OCI-LY7 (cell line): ENCODE results near the gene ZNF212. TPM values are rescaled to one million over a fixed set of nuclear protein-coding genes. Genes with fewer than 3 reads are reported as not detected.

Source experiments
- BruUV-seq: library from RNA; stranded (reverse); fragments of 400-500 nt; replicated peaks from 2 replicates; lab custom pipeline; 2021; lab: Mats Ljungman, UMichigan
- CTCF ChIA-PET: fragments of 300-600 bp; sonication (Branson Sonifier 250); formaldehyde crosslinking; loops from one replicate; lab custom pipeline; 2022; ENCODE audit warnings: antibody characterized with exemption; ENCODE audit not compliant: unreplicated experiment; lab: Charles Lee
- POLR2A ChIA-PET: fragments of 300-600 bp; sonication (Branson Sonifier 250); formaldehyde crosslinking; loops from one replicate; lab custom pipeline; 2022; ENCODE audit warnings: antibody characterized with exemption; lab: Charles Lee
- DNase-seq: peaks from one replicate; pipeline ENCODE4 v3.0.0-alpha.2; 2015; ENCODE audit warnings: low spot score
- H2AFZ ChIP-seq: fragments of 200-600 bp; sonication (generic), shearing (Covaris generic); 2 replicates; pipeline ENCODE4 v1.6.1; 2014; ENCODE audit warnings: mild to moderate bottlenecking, antibody characterized with exemption, low read length, moderate library complexity
- H3K27ac ChIP-seq: fragments of 200-600 bp; sonication (generic); 2 replicates; pipeline ENCODE4 v1.5.1; 2014; ENCODE audit warnings: mixed run types, low read depth, mild to moderate bottlenecking, moderate library complexity, low read length, inconsistent platforms; ENCODE audit not compliant: poor library complexity, severe bottlenecking
- H3K36me3 ChIP-seq: fragments of 200-600 bp; sonication (generic); 2 replicates; pipeline ENCODE4 v1.6.1; 2014; ENCODE audit warnings: mild to moderate bottlenecking, antibody characterized with exemption, low read length, moderate library complexity, mixed read lengths; ENCODE audit not compliant: insufficient read depth
- H3K4me1 ChIP-seq: fragments of 200-600 bp; sonication (generic); 2 replicates; pipeline ENCODE4 v1.5.1; 2014; ENCODE audit warnings: mild to moderate bottlenecking, low read length; ENCODE audit not compliant: insufficient read depth, poor library complexity, severe bottlenecking
- H3K4me2 ChIP-seq: fragments of 200-600 bp; sonication (generic); 2 replicates; pipeline ENCODE4 v1.6.1; 2014; ENCODE audit warnings: mild to moderate bottlenecking, low read length
- H3K4me3 ChIP-seq: fragments of 200-600 bp; sonication (generic); 2 replicates; pipeline ENCODE4 v1.5.1; 2014; ENCODE audit warnings: mild to moderate bottlenecking, low read depth, low read length; ENCODE audit not compliant: poor library complexity, severe bottlenecking
- H3K79me2 ChIP-seq: fragments of 200-600 bp; sonication (generic); 2 replicates; pipeline ENCODE4 v1.6.1; 2016; ENCODE audit warnings: low read depth, mild to moderate bottlenecking, low read length, moderate library complexity, mixed read lengths; ENCODE audit not compliant: insufficient read depth
- H3K9me2 ChIP-seq: fragments of 200-600 bp; sonication (generic); 2 replicates; pipeline ENCODE4 v1.6.1; 2016; ENCODE audit warnings: mild to moderate bottlenecking, low read length, mixed read lengths; ENCODE audit not compliant: insufficient read depth
- H3K9me3 ChIP-seq: fragments of 200-600 bp; sonication (generic); 2 replicates; pipeline ENCODE4 v1.6.1; 2014; ENCODE audit warnings: mild to moderate bottlenecking, mixed run types, low read length, mixed read lengths
- H4K20me1 ChIP-seq: fragments of 200-600 bp; sonication (generic); 2 replicates; pipeline ENCODE4 v1.6.1; 2014; ENCODE audit warnings: mild to moderate bottlenecking, antibody characterized with exemption, low read length, moderate library complexity, mixed read lengths; ENCODE audit not compliant: insufficient read depth
- EZH2phosphoT487 ChIP-seq: fragments of 200-600 bp; sonication (generic); IDR thresholded peaks from 2 replicates; pipeline ENCODE4 v1.6.1; 2018; ENCODE audit warnings: low read depth, borderline replicate concordance, mild to moderate bottlenecking, mixed run types, antibody characterized with exemption, low read length, moderate library complexity, mixed read lengths
- intact Hi-C: fragments of 100-400 bp; cut with micrococcal nuclease; formaldehyde crosslinking; loops from one replicate; pipeline ENCODE4 v1.10.0; 2022; ENCODE audit not compliant: unreplicated experiment
- total RNA-seq, 2 experiments: library from RNA; depleted of rRNA in 1 of 2; stranded (reverse); fragments of >200 nt in 1 of 2; shearing (Covaris generic) in 1 of 2; gene quantifications; 2 replicates each; pipeline ENCODE4 v1.2.3, GENCODE V29; 2014 to 2022
- TF ChIP-seq, protein P1 (sequence below): fragments of 200-600 bp; sonication (generic); conservative IDR thresholded peaks from 2 replicates; pipeline ENCODE4 v1.5.1; 2014; ENCODE audit warnings: mild to moderate bottlenecking, antibody characterized with exemption, low read length, moderate library complexity, mixed read lengths

The ZNF212 gene
- total RNA-seq, 2 experiments from 2014 or later, result 11.6 to 12.7 TPM

DNA sequence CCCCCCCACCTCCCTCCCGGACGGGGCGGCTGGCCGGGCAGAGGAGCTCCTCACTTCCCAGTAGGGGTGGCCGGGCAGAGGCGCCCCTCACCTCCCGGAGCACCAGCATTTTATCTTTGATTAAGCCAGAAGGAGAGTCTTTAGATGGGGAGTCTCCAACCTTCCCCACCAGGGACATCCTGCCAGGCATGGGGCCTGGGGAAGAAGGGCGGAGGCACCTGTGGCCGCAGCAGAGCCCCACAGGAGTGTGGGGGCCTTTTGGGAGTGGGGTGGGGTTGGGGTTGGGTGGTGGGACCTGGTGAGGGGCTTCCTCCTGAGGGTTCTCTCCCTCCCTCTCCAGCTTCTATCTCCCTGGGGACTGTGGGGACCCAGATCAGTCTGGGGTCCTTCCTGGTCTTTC is 40.7 kb downstream of the ZNF212 start:
- H3K9me2 ChIP-seq, result no peaks in the 10 kb centered on the region
- H2AFZ ChIP-seq, result no peak overlapping the region
- H3K36me3 ChIP-seq, result peaks cover 34% of the 10 kb centered on the region
- peaks cover 14% of the 10 kb centered on the region for H3K4me1 ChIP-seq
- TF ChIP-seq EZH2phosphoT487, result no peak
- TF ChIP-seq, protein P1, sequence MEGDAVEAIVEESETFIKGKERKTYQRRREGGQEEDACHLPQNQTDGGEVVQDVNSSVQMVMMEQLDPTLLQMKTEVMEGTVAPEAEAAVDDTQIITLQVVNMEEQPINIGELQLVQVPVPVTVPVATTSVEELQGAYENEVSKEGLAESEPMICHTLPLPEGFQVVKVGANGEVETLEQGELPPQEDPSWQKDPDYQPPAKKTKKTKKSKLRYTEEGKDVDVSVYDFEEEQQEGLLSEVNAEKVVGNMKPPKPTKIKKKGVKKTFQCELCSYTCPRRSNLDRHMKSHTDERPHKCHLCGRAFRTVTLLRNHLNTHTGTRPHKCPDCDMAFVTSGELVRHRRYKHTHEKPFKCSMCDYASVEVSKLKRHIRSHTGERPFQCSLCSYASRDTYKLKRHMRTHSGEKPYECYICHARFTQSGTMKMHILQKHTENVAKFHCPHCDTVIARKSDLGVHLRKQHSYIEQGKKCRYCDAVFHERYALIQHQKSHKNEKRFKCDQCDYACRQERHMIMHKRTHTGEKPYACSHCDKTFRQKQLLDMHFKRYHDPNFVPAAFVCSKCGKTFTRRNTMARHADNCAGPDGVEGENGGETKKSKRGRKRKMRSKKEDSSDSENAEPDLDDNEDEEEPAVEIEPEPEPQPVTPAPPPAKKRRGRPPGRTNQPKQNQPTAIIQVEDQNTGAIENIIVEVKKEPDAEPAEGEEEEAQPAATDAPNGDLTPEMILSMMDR, result no peak
- H3K79me2 ChIP-seq, result no peaks in the 10 kb centered on the region
- peaks cover 4% of the 10 kb centered on the region; the same call in 1 of the 2 replicates for H4K20me1 ChIP-seq
- no peaks in the 10 kb centered on the region for H3K9me3 ChIP-seq
- H3K4me3 ChIP-seq, result no peak overlapping the region
- intact Hi-C loops, result no loop called here
- no peak overlapping the region for H3K27ac ChIP-seq
- no peak overlapping the region for H3K4me2 ChIP-seq
- ChIA-PET CTCF (no interaction called here), POLR2A (interaction anchor here (0.7 kb wide), 1 partner anchor 29 kb away, joined by 3 read pairs; no protein-coding TSS in a partner anchor)
- DNase-seq, result no peak
- no TSS peak for BruUV-seq

DNA sequence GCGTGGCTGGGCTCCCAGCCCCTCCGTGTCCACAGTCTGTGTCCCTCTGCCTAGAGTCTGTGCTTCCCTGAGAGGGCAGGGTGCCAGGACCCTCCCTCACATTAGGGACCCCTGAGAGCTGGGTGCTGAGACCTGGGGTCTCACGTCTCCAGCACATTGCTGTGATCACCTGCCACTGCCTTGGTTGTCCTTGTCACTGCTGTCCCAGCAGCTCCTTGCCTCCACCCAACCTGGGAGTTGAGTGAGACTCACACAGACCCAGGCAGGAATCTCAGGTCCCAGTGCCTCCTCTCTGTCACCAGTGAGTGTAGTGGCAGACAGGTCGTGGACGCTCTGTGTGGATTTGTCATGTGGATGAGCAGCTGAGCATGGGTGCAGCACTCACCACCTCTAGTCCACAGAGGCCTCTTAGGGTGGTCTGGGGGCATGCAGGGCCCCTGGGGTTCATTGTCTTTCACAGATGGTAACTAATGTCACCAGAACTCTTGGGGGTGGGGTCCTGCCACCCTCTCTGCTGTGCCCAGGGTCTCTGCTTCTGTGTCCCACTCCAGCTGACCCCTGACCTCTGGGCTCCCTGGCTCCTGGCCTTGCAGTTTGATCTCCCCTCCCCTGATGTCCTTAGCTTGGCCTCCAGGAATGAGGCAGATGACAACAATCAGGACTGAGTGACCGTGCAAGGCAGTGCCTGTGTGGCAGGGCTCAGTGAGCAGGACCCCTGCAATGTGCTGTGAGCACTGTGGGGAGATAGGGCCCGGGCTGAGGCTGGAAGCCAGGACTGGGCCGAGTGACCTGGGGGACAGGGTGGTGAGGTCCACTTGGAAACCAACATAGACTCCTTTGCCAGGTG is 41.4 kb downstream of the ZNF212 start:
- no peak overlapping the region for H3K4me2 ChIP-seq
- BruUV-seq, result no TSS peak
- ChIA-PET CTCF (no interaction called here), POLR2A (interaction anchor here (0.7 kb wide), 1 partner anchor 29 kb away, joined by 3 read pairs; no protein-coding TSS in a partner anchor)
- no peak overlapping the region for H3K4me3 ChIP-seq
- no peaks in the 10 kb centered on the region for H3K9me3 ChIP-seq
- peaks cover 4% of the 10 kb centered on the region; the same call in 1 of the 2 replicates for H4K20me1 ChIP-seq
- H3K36me3 ChIP-seq, result peaks cover 31% of the 10 kb centered on the region
- H2AFZ ChIP-seq, result no peak overlapping the region
- no peaks in the 10 kb centered on the region for H3K9me2 ChIP-seq
- H3K27ac ChIP-seq, result no peak overlapping the region
- DNase-seq, result no peak
- TF ChIP-seq, protein P1, result no peak
- TF ChIP-seq EZH2phosphoT487, result no peak
- no peaks in the 10 kb centered on the region for H3K79me2 ChIP-seq
- intact Hi-C loops, result no loop called here
- H3K4me1 ChIP-seq, result peaks cover 21% of the 10 kb centered on the region
